Lower lobe of right lung (tissue), 2 donors: ENCODE measurements around the gene CCP110. TPM values are rescaled to one million over a fixed set of nuclear protein-coding genes. Genes with fewer than 3 reads are reported as not detected.
"Not testable (repeated sequence)": the region's sequence is repeated elsewhere in the genome, so short reads cannot be mapped to it uniquely, and the experiment has no call there.

Experiments used
- ATAC-seq, 2 donors: fragments of 200-7000 bp; cut with Tn5 transposase; one replicate each; pipeline ENCODE4 v1.9.1; 2020 to 2022; ENCODE audit warnings: mild to moderate bottlenecking in 2 of 2, moderate library complexity in 2 of 2
- DNase-seq: peaks from one replicate; pipeline ENCODE4 v3.0.0-alpha.2; 2020
- H3K27ac ChIP-seq: fragments of 200-600 bp; one replicate; pipeline ENCODE4 v1.8.0; 2022
- H3K27me3 ChIP-seq: fragments of 200-600 bp; one replicate; pipeline ENCODE4 v1.8.0; 2022; ENCODE audit warnings: low read depth
- H3K36me3 ChIP-seq: fragments of 200-600 bp; one replicate; pipeline ENCODE4 v1.8.0; 2022; ENCODE audit warnings: mild to moderate bottlenecking
- H3K4me1 ChIP-seq: fragments of 200-600 bp; one replicate; pipeline ENCODE4 v1.8.0; 2022
- H3K4me3 ChIP-seq: fragments of 200-600 bp; one replicate; pipeline ENCODE4 v1.8.0; 2022; ENCODE audit warnings: mild to moderate bottlenecking
- H3K9me3 ChIP-seq: fragments of 200-600 bp; one replicate; pipeline ENCODE4 v1.8.0; 2022
- intact Hi-C: fragments of 100-400 bp; cut with DNase I; formaldehyde crosslinking; loops from one replicate; pipeline ENCODE4 v1.11.0; 2022
- total RNA-seq: library from RNA; stranded (reverse); fragmentation: NEBNext Ultra II Directional; extraction: Animal tissue kit (Norgen Biotek cat#: 25700); gene quantifications from one replicate; pipeline ENCODE4 v1.2.1, GENCODE V29; 2021
- TF ChIP-seq, protein P1 (sequence below): fragments of 200-600 bp; IDR thresholded peaks from one replicate; pipeline ENCODE4 v1.8.0; 2022; ENCODE audit warnings: antibody characterized with exemption, mild to moderate bottlenecking
- donor health status: DM: no; HTN: yes; CAD: no; lungs with severe emphysema.

CCP110 gene
- total RNA-seq, 1 donor from 2014 or later = 23.9 TPM

DNA sequence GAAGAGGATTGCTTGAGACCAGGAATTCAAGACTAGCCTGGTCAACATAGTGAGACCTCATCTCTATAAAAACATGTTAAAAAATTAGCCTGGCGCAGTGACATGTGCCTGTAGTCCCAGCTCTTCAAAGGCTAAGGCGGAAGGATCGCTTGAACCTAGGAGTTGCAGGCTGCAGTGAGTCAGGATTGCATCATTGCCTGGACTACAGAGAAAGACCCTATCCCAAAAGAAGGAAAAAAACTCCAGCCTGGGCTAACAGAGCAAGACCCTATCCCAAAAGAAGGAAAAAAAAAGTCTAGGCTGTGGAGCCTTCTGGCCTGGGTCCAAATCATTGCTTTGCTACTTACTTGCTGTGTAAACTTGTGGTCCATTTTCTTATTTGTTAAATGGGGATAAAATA is 4.9 kb downstream of the CCP110 start:
- Histone ChIP-seq H3K36me3 (peaks cover 56% of the 10 kb centered on the region), H3K9me3 (no peaks in the 10 kb centered on the region), H3K27me3 (no peaks in the 10 kb centered on the region), H3K27ac (no peak overlapping the region), H3K4me1 (peaks cover 13% of the 10 kb centered on the region), H3K4me3 (no peak overlapping the region)
- TF ChIP-seq, protein P1, sequence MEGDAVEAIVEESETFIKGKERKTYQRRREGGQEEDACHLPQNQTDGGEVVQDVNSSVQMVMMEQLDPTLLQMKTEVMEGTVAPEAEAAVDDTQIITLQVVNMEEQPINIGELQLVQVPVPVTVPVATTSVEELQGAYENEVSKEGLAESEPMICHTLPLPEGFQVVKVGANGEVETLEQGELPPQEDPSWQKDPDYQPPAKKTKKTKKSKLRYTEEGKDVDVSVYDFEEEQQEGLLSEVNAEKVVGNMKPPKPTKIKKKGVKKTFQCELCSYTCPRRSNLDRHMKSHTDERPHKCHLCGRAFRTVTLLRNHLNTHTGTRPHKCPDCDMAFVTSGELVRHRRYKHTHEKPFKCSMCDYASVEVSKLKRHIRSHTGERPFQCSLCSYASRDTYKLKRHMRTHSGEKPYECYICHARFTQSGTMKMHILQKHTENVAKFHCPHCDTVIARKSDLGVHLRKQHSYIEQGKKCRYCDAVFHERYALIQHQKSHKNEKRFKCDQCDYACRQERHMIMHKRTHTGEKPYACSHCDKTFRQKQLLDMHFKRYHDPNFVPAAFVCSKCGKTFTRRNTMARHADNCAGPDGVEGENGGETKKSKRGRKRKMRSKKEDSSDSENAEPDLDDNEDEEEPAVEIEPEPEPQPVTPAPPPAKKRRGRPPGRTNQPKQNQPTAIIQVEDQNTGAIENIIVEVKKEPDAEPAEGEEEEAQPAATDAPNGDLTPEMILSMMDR = no peak
- ATAC-seq (no peak), DNase-seq (no peak)
- intact Hi-C loops = no loop called here

- TF ChIP-seq, protein P1 = no peak
- no peak overlapping the region for H3K4me3 ChIP-seq
- no peaks in the 10 kb centered on the region for H3K4me1 ChIP-seq
- intact Hi-C loops = no loop called here
- H3K9me3 ChIP-seq = no peaks in the 10 kb centered on the region
- no peaks in the 10 kb centered on the region for H3K27me3 ChIP-seq
- H3K27ac ChIP-seq = no peak overlapping the region
- ATAC-seq (no peak), DNase-seq (no peak)
- H3K36me3 ChIP-seq = peaks cover 91% of the 10 kb centered on the region
Measured at GRCh38 chr16:19532601-19533000, 8.9 kb downstream of the CCP110 start.

DNA sequence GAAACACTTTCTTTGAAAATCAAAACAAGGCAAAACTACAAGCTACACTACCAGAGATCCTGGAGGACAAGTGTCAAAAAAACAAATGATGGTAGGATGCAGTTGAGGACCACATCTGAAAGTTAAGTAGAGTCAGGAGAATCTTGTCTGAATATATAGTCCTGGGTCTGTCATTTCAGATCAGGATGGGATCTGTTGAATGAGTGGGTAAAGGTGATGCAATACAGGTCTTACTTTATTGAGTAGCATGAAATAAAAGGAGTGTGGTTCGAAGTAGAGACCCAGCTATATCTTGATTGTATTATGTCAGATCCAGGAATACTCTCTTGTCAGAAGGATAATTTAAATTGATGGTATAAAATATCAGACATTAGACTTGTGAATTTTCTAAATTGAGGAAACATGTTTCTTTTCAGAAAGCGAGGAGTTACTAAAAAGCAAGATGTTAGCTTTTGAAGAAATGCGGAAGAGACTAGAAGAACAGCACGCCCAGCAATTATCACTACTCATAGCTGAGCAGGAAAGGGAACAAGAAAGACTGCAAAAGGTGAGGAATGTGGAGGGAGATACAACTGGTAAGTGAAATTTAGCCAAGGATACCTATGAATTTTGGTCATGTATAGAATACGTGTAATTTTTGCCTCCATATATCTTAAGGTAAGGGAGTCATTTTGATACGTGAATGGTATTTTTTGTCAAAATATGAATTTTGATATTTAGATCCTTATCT is 16.7 kb downstream of the CCP110 start:
- intact Hi-C loops = no loop called here
- Histone ChIP-seq H3K9me3 (no peaks in the 10 kb centered on the region), H3K4me3 (no peak overlapping the region), H3K4me1 (no peaks in the 10 kb centered on the region), H3K27ac (no peak overlapping the region), H3K27me3 (no peaks in the 10 kb centered on the region), H3K36me3 (peaks cover 94% of the 10 kb centered on the region)
- no peak for ATAC-seq
- DNase-seq = no peak
- TF ChIP-seq, protein P1 = no peak

- intact Hi-C loops = no loop called here
- no peak for ATAC-seq
- Histone ChIP-seq H3K4me1 (no peaks in the 10 kb centered on the region), H3K9me3 (no peaks in the 10 kb centered on the region), H3K27me3 (no peaks in the 10 kb centered on the region), H3K36me3 (peaks cover 94% of the 10 kb centered on the region), H3K27ac (no peak overlapping the region), H3K4me3 (no peak overlapping the region)
- TF ChIP-seq, protein P1 = no peak
- no peak for DNase-seq
Measured at GRCh38 chr16:19542138-19542821, 18.5 kb downstream of the CCP110 start.

DNA sequence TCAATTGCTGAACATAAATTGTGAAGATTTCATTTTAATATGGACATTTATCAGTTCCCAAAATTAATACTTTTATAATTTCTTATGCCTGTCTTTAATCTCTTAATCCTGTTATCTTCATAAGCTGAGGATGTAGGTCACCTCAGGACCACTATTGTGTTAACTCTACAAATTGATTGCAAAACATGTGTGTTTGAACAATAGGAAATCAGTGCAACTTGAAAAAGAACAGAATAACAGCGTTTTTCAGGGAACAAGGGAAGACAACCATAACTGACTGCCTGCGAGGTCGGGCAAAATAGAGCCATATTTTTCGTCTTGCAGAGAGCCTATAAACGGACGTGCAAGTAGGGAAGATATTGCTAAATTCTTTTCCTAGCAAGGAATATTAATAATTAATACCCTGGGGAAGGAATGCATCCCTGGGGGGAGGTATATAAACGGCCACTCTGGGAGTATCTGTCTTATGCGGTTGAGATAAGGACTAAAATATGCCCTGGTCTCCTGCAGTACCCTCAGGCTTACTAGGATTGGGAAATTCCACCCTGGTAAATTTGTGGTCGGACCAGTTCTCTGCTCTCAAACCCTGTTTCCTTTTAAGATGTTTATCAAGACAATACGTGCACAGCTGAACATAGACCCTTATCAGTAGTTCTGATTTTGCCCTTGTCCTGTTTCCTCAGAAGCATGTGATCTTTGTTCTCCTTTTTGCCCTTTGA is 19.7 kb downstream of the CCP110 start:
- peaks cover 97% of the 10 kb centered on the region for H3K36me3 ChIP-seq

More for the DNA sequence above, 19.7 kb downstream of the CCP110 start:
- H3K4me1 ChIP-seq, ATAC-seq, H3K27me3 ChIP-seq, H3K4me3 ChIP-seq, H3K27ac ChIP-seq, H3K9me3 ChIP-seq, DNase-seq, intact Hi-C loops: not testable (repeated sequence)
